ENCODE results near the gene NAV2. TPM values are rescaled to one million over a fixed set of nuclear protein-coding genes. Genes with fewer than 3 reads are reported as not detected.

The NAV2 gene
- total RNA-seq, 1 experiment from 2014 or later = 2.1 TPM

DNA sequence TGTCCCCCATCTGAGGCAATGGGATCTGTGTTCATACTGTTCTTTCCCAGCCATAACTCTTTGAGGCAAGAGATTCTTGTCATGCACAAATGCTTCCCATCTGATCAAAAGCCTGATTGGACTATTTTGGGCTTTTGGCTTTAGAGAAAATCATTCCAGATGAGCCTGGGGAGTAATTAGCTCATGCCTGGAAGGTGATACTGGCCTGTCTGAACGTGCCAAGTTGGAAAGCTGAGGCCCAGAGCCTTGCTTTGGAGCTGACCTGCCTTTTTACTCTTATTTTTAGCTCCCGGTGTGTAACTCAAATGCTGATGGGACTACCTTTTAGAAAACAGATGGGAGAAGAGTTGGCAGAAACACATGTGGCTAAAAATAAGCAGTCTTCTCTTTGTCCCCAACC lies 342.7 kb downstream of the NAV2 start:
- H3K9me3 ChIP-seq (ENCODE audit: control insufficient read depth in 1 of 2, insufficient read depth in 1 of 2, low read depth in 1 of 2, low read length in 2 of 2) = no peaks in the 10 kb centered on the region
- H3K27ac ChIP-seq (ENCODE audit: low read depth, low read length) = no peak overlapping the region
- H3K4me2 ChIP-seq (ENCODE audit: low read length) = no peak overlapping the region
- no peak overlapping the region for H2AFZ ChIP-seq (ENCODE audit: low read depth, low read length, poor library complexity, severe bottlenecking)
- H3K36me3 ChIP-seq (ENCODE audit: control insufficient read depth in 1 of 2, insufficient read depth in 2 of 2, low read length in 2 of 2) = no peaks in the 10 kb centered on the region
- ChIA-PET RAD21 (ENCODE audit: low non-redundant PET in 1 of 2, low total read pairs in 2 of 2, uncharacterized antibody in 2 of 2, unreplicated experiment in 2 of 2) (no interaction called here), POLR2A (no interaction called here), CTCF (no interaction called here)
- TF ChIP-seq SP1 (IDR thresholded peaks at IDR 0.05; ENCODE audit: low read depth) = no peak
- no peak for TF ChIP-seq EGR1 (IDR thresholded peaks at IDR 0.05; ENCODE audit: low read depth)
- TF ChIP-seq EZH2phosphoT487 (IDR thresholded peaks at IDR 0.05; ENCODE audit: borderline replicate concordance) = no peak
- TF ChIP-seq POLR2A (IDR thresholded peaks at IDR 0.05; ENCODE audit: borderline replicate concordance, extremely low read depth, insufficient read depth, insufficient read length) = no peak
- no peak for TF ChIP-seq SIN3A (IDR thresholded peaks at IDR 0.05; ENCODE audit: low read depth)
- no peak for TF ChIP-seq ZFX (IDR thresholded peaks at IDR 0.05)
- TF ChIP-seq, protein P1, sequence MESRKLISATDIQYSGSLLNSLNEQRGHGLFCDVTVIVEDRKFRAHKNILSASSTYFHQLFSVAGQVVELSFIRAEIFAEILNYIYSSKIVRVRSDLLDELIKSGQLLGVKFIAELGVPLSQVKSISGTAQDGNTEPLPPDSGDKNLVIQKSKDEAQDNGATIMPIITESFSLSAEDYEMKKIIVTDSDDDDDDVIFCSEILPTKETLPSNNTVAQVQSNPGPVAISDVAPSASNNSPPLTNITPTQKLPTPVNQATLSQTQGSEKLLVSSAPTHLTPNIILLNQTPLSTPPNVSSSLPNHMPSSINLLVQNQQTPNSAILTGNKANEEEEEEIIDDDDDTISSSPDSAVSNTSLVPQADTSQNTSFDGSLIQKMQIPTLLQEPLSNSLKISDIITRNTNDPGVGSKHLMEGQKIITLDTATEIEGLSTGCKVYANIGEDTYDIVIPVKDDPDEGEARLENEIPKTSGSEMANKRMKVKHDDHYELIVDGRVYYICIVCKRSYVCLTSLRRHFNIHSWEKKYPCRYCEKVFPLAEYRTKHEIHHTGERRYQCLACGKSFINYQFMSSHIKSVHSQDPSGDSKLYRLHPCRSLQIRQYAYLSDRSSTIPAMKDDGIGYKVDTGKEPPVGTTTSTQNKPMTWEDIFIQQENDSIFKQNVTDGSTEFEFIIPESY (IDR thresholded peaks at IDR 0.05; ENCODE audit: extremely low read depth, insufficient replicate concordance, low read length) = no peak
- TF ChIP-seq CBX3 (IDR thresholded peaks at IDR 0.05; ENCODE audit: low read depth) = no peak
- no peaks in the 10 kb centered on the region for H3K79me2 ChIP-seq (ENCODE audit: insufficient read depth, low read length)
- DNase-seq (ENCODE audit: low read depth, low spot score) (no peak), ATAC-seq (no peak)
- H3K9me2 ChIP-seq (ENCODE audit: insufficient read depth) = no peaks in the 10 kb centered on the region
- intact Hi-C loops (cut with micrococcal nuclease) = no loop called here
- H3K4me3 ChIP-seq (replicated peaks in 1 of 2; ENCODE audit: low read depth in 1 of 2, low read length in 2 of 2) = no peak overlapping the region
- H3K9ac ChIP-seq (ENCODE audit: low read length) = no peak overlapping the region
- no peaks in the 10 kb centered on the region for H3K4me1 ChIP-seq (ENCODE audit: control insufficient read depth in 1 of 2, insufficient read depth in 2 of 2, low read length in 2 of 2)
- BruUV-seq (replicated peaks) = no TSS peak
- no peaks in the 10 kb centered on the region for H3K27me3 ChIP-seq (ENCODE audit: insufficient read depth, low read length)
- no peaks in the 10 kb centered on the region for H4K20me1 ChIP-seq (ENCODE audit: insufficient read depth)

DNA sequence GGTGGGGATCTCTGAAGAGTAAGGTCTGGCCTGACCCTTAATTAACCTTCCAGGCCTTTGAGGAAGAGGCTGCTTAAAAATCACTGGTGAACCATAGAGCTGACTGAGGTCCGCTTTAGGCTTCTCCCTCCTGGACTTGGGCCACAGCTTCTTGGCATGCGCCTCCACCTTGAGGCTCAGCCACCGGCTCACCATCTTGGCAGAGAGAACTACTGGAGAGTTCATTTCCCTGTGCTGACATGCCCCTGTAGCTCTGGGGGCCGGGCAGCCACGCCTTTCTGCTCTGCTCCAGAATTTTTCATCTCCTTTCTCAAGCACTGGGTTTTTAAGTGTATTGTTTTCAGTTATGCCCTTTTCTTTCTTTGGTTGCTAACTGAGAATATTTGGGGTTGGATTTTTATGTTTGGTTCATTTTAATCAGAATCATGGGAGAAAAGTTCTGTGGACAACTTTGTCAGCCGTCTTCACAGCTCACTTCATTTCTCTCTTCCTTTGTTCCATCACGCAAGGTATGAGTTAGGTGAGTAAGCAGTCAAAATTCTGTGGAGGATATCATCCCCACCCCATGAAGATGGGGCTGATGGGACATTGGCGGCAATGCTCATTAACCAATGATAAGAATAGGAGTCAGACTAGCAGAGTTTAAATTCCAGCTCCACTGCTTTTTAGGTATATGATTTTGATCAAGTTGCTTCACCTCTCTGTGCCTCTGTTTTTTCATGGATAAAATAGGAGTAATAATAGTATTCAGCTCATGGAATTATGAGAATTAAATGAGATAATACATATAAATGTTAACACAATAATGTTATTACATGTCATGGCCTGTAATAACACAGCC lies 343.7 kb downstream of the NAV2 start:
- Histone ChIP-seq H3K4me2 (ENCODE audit: low read length) (no peak overlapping the region), H3K4me1 (ENCODE audit: control insufficient read depth in 1 of 2, insufficient read depth in 2 of 2, low read length in 2 of 2) (no peaks in the 10 kb centered on the region), H3K9ac (ENCODE audit: low read length) (no peak overlapping the region), H2AFZ (ENCODE audit: low read depth, low read length, poor library complexity, severe bottlenecking) (no peak overlapping the region), H3K4me3 (replicated peaks in 1 of 2; ENCODE audit: low read depth in 1 of 2, low read length in 2 of 2) (no peak overlapping the region), H3K9me3 (ENCODE audit: control insufficient read depth in 1 of 2, insufficient read depth in 1 of 2, low read depth in 1 of 2, low read length in 2 of 2) (no peaks in the 10 kb centered on the region), H3K79me2 (ENCODE audit: insufficient read depth, low read length) (no peaks in the 10 kb centered on the region), H3K9me2 (ENCODE audit: insufficient read depth) (no peaks in the 10 kb centered on the region), H3K36me3 (ENCODE audit: control insufficient read depth in 1 of 2, insufficient read depth in 2 of 2, low read length in 2 of 2) (no peaks in the 10 kb centered on the region), H3K27me3 (ENCODE audit: insufficient read depth, low read length) (no peaks in the 10 kb centered on the region), H3K27ac (ENCODE audit: low read depth, low read length) (no peak overlapping the region), H4K20me1 (ENCODE audit: insufficient read depth) (no peaks in the 10 kb centered on the region)
- RAD21 ChIA-PET (ENCODE audit: low non-redundant PET in 1 of 2, low total read pairs in 2 of 2, uncharacterized antibody in 2 of 2, unreplicated experiment in 2 of 2) = no interaction called here
- no peak for ATAC-seq
- no TSS peak for BruUV-seq (replicated peaks)
- DNase-seq (ENCODE audit: low read depth, low spot score) = no peak
- POLR2A ChIA-PET = no interaction called here
- CTCF ChIA-PET = no interaction called here
- intact Hi-C loops (cut with micrococcal nuclease) = no loop called here
- TF ChIP-seq CEBPB (IDR thresholded peaks at IDR 0.05; ENCODE audit: low read depth) (no peak), JUND (IDR thresholded peaks at IDR 0.05) (no peak), ZNF274 (IDR thresholded peaks at IDR 0.05; ENCODE audit: low read depth, low read length) (no peak), ZFX (IDR thresholded peaks at IDR 0.05) (no peak), EGR1 (IDR thresholded peaks at IDR 0.05; ENCODE audit: low read depth) (no peak), POLR2AphosphoS5 (IDR thresholded peaks at IDR 0.05; ENCODE audit: low read depth, low read length) (no peak), YY1 (IDR thresholded peaks at IDR 0.05; ENCODE audit: extremely low read depth, insufficient replicate concordance, low read depth, low read length) (no peak), POLR2A (IDR thresholded peaks at IDR 0.05; ENCODE audit: borderline replicate concordance, extremely low read depth, insufficient read depth, insufficient read length) (no peak), EZH2 (IDR thresholded peaks at IDR 0.05) (no peak)
- TF ChIP-seq, protein P2, sequence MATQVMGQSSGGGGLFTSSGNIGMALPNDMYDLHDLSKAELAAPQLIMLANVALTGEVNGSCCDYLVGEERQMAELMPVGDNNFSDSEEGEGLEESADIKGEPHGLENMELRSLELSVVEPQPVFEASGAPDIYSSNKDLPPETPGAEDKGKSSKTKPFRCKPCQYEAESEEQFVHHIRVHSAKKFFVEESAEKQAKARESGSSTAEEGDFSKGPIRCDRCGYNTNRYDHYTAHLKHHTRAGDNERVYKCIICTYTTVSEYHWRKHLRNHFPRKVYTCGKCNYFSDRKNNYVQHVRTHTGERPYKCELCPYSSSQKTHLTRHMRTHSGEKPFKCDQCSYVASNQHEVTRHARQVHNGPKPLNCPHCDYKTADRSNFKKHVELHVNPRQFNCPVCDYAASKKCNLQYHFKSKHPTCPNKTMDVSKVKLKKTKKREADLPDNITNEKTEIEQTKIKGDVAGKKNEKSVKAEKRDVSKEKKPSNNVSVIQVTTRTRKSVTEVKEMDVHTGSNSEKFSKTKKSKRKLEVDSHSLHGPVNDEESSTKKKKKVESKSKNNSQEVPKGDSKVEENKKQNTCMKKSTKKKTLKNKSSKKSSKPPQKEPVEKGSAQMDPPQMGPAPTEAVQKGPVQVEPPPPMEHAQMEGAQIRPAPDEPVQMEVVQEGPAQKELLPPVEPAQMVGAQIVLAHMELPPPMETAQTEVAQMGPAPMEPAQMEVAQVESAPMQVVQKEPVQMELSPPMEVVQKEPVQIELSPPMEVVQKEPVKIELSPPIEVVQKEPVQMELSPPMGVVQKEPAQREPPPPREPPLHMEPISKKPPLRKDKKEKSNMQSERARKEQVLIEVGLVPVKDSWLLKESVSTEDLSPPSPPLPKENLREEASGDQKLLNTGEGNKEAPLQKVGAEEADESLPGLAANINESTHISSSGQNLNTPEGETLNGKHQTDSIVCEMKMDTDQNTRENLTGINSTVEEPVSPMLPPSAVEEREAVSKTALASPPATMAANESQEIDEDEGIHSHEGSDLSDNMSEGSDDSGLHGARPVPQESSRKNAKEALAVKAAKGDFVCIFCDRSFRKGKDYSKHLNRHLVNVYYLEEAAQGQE (IDR thresholded peaks at IDR 0.05; ENCODE audit: low read depth) = no peak

All from HCT116 (cell line).